GM21423 (cell line): ENCODE results near the gene FOXP1.

Experiments
- ATAC-seq: cut with Tn5 transposase; IDR thresholded peaks from one replicate; pipeline ENCODE4 v1.9.1; 2021; ENCODE audit warnings: mild to moderate bottlenecking, moderate library complexity; ENCODE audit not compliant: unreplicated experiment

FOXP1 gene

DNA sequence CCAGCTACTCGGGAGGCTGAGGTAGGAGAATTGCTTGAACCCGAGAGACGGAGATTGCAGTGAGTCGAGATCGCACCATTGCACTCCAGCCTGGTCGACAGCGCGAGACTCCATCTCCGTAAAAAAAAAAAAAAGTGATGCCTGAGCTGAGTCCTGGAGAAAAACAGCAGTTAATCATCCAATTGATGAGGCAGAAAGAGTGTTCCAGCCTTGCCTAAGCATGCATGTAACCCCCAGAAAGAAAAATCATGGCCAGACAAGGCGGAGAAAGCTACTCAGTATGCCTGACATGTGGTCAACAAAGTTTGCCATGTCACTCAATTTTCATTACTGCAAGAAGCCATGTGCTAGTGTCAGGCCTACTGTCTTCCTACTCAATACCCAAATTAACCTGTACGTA is 678.0 kb downstream of the FOXP1 start:
- ATAC-seq, result no peak
